ENCODE results near the gene HOXB2.

DNA sequence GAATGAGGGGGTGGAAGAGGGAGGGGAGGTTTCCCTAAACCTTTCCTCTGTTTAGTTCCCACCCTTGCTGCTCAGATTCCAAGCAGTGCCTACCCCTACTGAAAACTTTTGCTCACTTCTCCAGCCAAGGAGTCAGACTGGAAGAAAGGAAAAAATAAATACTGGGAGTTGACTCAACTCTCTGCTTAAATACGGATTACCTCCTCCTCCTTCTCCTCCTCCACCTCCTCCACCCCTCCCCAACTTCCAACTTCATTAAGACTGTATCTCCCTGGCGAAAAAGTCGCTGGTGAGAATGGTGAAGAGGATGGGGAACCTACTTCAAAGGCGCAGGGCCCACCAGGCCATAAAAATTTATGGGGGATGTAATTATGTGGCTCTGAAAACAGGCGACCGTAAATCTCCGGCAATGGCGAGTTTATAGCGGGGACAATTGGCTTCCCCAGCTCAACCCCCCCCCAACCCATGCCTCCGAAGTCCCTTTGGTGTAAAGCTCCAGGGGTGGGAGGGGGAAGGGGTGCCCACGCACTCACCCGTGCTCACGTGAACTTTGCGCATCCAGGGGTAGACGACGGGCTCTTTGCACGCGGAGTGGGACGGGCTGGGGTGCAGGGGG, 32.5 kb upstream of the HOXB2 start:
- TF ChIP-seq, protein P1, sequence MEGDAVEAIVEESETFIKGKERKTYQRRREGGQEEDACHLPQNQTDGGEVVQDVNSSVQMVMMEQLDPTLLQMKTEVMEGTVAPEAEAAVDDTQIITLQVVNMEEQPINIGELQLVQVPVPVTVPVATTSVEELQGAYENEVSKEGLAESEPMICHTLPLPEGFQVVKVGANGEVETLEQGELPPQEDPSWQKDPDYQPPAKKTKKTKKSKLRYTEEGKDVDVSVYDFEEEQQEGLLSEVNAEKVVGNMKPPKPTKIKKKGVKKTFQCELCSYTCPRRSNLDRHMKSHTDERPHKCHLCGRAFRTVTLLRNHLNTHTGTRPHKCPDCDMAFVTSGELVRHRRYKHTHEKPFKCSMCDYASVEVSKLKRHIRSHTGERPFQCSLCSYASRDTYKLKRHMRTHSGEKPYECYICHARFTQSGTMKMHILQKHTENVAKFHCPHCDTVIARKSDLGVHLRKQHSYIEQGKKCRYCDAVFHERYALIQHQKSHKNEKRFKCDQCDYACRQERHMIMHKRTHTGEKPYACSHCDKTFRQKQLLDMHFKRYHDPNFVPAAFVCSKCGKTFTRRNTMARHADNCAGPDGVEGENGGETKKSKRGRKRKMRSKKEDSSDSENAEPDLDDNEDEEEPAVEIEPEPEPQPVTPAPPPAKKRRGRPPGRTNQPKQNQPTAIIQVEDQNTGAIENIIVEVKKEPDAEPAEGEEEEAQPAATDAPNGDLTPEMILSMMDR (conservative IDR thresholded peaks at IDR 0.05; ENCODE audit: low read length), result no peak
- TF ChIP-seq EZH2phosphoT487 (IDR thresholded peaks at IDR 0.05; ENCODE audit: borderline replicate concordance), result peak; percentile 63; the same call in 1 of the 2 replicates
